Measurements from ENCODE around the gene LSAMP.

GRCh38 chr3:116464276-116464798, 19.1 kb upstream of the LSAMP start:
- TF ChIP-seq POLR2A (IDR thresholded peaks at IDR 0.05; ENCODE audit: low read depth, low read length) (no peak), CTCF (conservative IDR thresholded peaks at IDR 0.05; ENCODE audit: low read depth, low read length) (no peak), MAZ (IDR thresholded peaks at IDR 0.05; ENCODE audit: borderline replicate concordance, low read depth, low read length) (no peak), RFX5 (IDR thresholded peaks at IDR 0.05; ENCODE audit: low read depth, low read length) (no peak), MXI1 (IDR thresholded peaks at IDR 0.05; ENCODE audit: borderline replicate concordance, low read depth, low read length) (no peak), SMC3 (IDR thresholded peaks at IDR 0.05; ENCODE audit: low read depth, low read length) (no peak), BHLHE40 (IDR thresholded peaks at IDR 0.05; ENCODE audit: low read depth, low read length) (no peak), CHD1 (IDR thresholded peaks at IDR 0.05; ENCODE audit: low read depth, low read length) (no peak), RCOR1 (IDR thresholded peaks at IDR 0.05; ENCODE audit: insufficient replicate concordance, low read length) (no peak), CEBPB (IDR thresholded peaks at IDR 0.05; ENCODE audit: low read depth, low read length) (no peak), ELK1 (IDR thresholded peaks at IDR 0.05; ENCODE audit: borderline replicate concordance, low read depth, low read length) (no peak), RAD21 (IDR thresholded peaks at IDR 0.05; ENCODE audit: low read length) (no peak), USF2 (IDR thresholded peaks at IDR 0.05; ENCODE audit: low read depth, low read length) (no peak)
